NCI-H1092 treated with DMSO at 0.1 percent for 48 hours (cell line): Measurements from ENCODE around the gene NOS2.
"Not testable (repeated sequence)": the region's sequence is repeated elsewhere in the genome, so short reads cannot be mapped to it uniquely, and the experiment has no call there.

Experiments used
- DNase-seq: peaks from one replicate; lab custom pipeline; 2025; lab: John Stamatoyannopoulos, UW

NOS2 gene

DNA sequence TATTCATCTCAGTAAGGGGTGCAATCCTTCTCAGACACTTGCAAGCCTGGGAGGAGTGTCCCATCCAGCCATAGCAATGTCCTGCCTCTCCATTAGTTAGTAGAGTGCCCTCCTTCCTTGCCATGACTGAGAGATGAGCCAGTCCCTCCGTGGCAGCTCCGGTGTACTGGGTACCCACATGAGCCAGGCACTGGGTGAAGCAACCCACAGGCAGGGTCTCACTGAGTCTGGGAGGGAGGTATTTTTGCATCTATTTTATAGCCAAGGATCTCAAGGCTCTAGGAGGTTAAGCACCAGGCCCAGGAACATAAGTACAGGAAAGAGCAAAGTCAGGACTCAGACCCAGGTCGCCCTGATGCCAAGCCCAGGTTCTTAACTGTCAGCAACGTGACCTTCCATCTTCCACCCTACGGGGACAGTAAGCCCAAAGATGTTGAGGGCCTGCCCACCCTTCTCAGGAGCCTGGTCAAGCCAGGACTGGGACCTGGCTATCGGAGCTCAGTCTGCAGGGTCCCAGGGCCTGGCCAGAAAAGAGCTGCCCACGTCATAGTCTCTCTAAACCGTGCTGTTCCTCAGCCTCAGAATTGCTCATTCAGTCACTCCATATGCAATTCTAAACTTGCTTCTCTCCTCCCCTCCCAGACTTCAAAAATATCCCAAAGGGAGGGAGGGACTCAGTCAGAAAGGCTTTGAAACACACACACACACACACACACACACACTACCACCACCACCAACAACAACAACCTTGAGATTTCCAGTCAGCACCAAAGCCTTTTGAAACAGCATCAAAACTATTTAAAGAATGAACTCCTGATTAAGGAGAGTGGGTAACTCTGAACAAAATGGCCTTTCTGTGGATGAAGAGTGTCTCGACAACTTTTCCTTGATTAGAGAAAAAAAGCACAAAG is 16.6 kb downstream of the NOS2 start:
- DNase-seq, result no peak

DNA sequence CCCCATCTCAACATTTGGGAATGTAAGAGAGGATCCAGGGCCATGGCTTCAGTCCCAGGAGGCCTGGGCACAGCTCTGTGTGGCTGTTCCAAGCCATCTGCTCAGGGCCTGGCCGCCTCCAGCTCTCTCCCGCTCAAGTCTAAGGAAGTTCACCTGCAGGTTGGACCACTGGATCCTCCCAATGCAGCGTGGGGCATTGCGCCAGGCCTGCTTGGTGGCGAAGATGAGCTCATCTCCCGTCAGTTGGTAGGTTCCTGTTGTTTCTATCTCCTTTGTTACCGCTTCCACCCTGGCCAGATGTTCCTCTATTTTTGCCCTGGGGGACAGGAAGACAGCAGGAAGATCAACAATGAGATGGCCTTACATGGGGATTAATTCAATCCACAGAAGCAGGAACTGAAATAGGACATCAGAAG is 17.5 kb downstream of the NOS2 start:
- no peak for DNase-seq

DNA sequence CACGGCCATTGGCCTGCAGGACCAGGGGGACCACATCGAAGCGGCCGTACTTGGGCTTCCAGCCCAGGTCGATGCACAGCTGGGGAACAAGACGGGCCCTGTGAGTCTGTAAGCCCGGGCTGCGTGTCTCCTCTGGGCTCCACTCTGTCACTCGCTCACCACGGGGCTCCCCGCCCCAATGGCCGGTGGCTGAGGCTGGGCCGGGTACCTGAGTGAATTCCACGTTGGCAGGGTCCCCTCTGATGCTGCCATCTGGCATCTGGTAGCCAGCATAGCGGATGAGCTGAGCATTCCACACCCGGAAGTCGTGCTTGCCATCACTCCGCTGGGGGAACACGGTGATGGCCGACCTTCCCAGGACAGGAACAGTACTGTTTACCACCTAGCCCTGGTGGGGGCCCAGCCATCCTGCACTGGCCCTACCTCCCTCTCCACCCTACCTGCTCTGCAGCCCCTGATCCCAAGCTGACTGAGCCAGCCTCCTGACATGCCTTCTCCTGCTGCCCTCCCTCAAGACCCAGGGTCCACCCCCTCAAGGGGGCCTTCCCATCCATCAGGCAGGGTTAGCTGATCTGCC is 19.4 kb downstream of the NOS2 start:
- DNase-seq, result no peak

DNA sequence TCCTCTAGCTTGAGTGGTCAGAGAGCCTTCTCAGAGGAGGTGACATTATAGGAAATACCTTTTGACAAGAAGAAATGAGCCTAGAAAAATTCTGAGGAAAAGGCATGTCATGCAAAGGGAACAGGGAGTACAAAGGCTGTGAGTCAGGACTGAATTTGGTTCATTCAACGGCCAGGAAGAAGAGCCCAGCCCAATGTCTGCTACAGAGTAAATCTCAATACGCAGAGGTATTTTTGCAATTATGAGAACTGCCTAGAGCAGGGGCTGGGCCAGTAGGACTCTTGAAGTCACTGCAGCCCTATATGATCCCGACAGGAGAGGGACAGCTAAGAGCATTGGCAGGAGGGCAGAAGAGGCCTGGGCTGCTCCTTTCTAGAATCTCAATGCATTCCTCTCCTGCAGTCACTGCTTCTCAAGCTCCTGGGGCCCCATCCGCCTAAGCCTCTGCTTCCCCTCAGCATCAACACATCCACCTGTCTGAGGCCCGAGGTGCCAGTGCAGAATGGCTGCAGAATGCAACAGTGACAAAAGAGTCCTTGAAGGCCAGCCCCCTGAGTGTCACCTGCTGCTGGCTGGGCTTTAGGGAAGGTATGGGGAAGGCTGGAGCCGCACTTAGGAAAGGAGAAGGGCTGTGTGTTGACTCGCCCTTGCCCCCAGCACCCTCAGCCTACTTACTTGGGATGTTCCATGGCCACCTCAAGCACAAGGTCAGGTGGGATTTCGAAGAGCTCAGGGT is 20.1 kb downstream of the NOS2 start:
- DNase-seq, result no peak

DNA sequence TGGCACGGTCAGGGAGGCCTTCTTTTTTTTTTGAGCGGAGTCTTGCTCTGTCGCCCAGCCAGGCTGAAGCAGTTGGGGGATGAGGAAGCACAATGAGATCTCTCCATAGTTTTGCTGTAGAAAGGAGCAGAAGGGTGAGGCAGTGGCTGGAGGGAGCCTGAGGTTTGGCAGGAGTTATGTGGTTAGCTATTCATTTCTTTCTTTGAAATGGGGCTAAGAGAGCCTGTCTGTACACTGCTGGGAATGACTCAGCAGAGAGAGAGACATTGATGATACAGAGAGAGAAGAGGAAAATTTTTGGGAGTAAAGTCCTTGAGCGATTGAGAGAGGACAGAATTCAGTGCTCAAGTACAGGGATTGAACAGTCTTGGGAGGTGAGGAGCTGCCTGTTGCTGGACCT is 22.1 kb downstream of the NOS2 start:
- no peak for DNase-seq

DNA sequence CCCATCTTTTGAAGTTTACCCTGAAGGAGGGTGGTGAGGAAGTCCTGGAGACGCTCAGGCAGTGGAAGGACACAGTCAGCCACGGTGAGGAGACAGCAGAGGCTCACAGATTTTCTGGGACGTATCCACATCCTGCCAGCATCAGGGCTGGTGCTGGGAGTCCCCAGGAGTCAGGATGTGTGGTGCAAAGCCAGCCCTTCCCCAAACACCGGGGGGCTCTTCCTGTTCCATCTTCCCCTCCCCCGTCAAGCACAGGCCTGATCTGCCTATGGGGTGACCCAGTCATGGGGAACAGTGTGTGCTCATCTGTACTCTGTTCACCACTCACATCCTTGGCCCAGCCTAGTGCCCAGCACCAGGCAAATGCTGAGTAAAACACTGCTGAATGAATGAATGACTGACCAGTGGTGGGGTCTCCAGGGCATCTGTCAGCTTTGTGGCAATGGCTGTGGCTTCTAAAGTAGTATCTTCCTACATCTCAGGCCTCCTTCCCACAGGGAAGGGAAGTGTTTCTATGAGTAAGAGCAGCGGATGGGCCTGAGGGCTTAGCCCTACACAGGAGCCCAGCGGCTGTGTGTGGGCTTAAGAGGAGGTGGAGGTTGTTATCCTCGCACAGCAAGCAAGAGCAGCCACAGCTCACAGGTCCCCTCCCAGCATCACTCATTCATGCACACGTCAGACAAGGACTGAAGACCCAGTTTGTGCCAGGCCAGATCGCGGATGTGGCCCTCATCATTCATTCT is 23.3 kb downstream of the NOS2 start:
- DNase-seq, result no peak

DNA sequence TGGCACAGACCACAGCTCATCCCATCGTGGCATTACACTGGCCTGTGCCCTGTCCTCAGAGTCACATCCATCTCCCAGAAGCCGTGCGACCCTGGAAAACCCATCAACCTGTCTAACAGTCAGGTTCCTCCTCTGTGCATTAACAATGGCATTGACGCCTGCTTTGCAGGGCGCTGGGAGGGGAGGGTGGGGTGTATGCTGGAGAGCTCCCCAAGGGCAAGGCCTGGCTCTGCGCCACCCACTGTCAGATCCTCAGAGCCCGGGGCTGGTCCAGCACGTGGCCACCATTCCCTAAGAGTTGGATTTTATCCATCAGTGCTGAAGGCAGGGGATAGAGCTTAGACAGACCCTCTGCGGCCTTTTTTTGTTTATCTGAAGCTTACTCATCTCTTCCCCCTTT is 28.7 kb downstream of the NOS2 start:
- DNase-seq, result no peak

DNA sequence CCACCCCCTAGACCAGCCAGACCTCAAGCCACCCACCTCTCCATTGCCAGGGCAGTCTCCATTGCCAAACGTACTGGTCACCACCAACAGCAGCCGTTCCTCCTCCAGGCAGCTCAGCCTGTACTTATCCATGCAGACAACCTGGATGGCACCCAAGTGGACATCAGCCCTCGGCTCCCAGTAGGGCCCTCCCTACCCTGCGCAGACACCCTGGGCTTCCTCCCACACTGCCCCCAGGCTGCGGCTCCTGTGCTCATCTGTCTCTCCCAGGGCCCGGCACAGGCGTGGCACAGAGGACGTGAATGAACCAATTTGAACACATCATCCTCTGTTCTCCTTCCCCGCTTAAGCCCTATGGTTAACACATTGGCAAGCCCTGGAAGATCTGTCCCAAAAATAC is 29.5 kb downstream of the NOS2 start:
- no peak for DNase-seq

DNA sequence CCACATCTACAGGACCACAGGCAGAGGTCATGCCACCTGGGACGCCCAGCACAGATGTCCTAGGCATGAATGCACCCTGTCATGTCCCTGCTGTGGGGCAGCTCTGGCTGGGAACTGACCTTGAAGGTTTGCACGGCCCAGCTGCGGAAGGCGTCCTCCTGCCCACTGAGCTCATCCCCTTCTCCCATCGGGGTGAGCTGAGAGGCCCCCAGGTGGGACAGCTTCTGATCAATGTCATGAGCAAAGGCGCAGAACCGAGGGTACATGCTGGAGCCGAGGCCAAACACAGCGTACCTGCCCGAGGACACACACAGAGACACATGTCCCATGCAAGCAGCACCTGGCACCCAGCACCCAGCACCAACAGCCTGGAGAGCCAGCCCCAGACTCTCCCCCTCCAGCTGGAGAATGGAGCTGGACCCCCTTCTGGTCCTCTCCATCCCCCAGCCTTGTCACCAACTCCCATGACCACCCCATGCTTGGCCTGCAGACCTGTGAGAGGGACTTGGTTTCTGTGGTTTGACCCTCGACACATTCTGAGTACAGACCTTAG is 31.4 kb downstream of the NOS2 start:
- DNase-seq, result no peak

DNA sequence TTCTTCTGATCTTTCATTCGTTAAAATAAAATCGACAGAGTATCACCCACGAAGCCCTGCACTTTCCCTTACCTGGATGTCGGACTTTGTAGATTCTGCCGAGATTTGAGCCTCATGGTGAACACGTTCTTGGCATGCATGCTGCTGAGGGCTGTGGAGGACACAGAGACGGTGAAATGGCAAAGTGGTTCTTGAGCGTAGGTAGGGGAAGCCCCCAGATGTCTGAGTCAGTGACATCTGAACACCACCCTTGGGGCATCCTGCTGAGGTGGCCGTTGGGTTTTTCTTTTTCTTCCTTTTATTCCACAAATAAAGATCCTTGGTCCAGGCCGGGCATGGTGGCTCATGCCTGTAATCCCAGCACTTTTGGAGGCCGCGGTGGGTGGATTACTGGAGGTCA is 33.9 kb downstream of the NOS2 start:
- no peak for DNase-seq

DNA sequence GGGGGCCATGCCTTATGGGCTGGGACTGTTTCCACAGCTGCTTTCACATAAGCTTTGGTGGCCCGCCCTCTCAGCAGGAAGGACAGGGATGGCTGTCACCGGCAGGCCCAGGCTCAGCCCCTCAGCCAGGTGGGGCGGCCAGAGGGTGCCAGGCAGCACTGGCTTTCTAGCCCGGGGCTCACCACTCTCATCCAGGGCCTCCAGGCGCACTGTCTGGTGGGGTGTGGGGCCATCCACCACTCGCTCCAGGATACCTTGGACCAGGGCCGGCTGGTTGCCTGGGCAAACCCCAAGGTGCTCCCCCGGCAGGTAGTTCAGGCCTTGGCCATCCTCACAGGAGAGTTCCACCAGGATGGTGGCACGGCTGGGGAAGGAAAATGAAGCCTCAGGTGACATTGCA is 35.0 kb downstream of the NOS2 start:
- DNase-seq, result no peak

DNA sequence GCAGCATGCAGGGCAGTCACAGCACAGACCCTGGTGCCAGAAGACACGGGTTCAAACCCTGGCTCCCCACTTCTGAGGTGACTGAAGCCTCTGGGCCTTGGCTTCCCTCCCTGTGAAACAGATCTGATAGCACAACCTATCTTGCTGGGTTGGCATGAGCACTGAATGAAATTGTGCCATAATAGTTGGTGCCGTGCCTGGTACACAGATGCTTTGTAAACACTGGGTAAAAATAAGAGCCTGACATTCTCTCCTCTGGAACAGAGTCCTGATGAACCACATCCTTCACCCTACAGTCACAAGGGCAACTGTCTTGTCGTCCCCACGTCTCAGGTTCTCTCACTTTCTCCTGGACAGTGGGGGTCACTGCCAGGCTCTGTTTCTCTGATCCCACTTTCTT is 35.7 kb downstream of the NOS2 start:
- no peak for DNase-seq

DNA sequence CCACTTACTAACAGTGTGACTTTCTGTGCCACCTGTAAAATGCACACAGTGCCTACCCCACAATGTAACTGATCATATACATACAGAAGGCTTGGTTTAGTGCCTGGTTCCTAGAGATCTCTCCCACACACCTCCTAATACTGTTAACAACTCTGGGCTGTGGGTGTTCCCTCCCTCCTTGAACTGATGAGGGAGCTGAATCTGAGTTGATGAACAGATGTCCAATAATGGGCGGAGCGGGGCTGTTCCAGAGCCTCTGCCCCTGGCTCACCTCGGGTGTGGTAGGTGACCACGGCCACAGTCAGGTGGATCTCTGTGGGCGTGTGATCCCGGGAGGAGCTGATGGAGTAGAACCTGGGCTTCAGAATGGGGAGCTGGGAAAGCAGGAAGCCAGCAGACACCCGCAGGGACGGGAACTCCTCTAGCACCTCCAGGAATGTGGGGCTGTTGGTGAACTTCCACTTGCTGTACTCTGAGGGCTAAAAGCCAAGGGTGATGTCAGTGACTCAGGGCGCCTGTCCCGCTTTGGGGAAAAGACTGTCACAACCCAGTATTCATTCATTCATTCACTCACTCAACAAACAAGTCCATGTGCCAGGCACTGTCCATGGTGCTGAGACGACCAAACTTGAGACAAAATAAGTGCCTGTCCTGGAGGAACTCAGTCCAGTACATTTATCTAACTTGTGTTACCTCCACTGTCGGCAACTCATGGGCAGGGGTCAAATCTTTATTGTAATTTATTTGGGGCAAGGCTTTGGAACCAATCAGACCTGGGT is 37.6 kb downstream of the NOS2 start:
- no peak for DNase-seq

DNA sequence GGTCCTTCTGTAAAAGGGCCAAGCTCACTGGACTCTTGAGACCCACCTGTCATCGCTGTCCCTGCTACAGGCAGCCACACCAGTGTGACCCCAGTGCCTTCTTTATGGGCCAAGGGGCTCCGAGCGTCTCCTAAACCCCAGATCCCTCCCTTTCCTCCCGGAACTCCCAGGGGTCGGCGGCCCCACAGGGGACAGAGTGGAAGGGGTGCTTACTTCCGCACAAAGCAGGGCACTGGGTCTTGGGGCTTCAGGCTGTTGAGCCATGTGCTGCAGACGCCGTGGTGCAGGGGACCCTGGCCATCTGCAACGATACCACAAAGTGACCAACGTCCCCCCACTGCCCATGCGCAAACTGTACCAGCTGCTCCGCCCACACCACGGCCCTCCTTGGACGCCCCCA is 39.4 kb downstream of the NOS2 start:
- DNase-seq, result not testable (repeated sequence)

DNA sequence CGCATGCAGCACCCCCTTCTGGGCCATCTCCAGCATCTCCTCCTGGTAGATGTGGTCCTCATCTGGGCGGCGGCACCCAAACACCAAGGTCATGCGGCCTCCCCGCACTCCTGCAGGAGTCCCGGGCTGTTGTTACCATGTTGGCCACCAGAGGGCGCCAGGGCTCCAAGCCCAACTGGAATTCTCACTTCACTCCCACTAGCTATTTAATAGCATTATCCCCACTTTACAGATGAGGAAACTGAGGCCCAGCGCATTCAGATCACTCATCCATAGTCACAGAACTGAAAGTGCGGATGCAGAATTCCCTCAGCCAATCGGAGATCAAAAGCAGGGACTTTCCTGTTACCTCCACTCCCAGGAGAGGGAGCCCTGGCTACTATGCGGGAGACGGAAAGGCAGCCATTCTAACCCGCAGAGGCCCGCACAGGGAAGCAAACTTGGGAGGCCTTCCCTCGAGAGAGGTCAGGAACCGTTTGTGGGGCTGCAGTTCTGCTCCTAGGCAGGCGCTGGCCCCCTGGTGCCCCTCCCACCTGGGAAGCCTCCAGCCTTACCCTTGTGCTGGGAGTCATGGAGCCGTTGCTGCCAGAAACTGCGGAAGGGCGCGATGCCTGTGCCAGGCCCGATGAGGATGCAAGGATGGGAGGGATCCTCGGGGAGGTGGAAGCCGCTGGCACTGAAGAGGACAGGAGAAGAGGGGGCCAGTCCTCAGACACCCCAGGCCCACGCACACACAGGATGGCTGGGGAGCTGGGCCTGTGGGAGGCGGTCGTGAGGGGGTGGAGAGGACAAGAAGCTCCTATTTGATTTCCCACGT is 40.1 kb downstream of the NOS2 start:
- peak; percentile 47 for DNase-seq

DNA sequence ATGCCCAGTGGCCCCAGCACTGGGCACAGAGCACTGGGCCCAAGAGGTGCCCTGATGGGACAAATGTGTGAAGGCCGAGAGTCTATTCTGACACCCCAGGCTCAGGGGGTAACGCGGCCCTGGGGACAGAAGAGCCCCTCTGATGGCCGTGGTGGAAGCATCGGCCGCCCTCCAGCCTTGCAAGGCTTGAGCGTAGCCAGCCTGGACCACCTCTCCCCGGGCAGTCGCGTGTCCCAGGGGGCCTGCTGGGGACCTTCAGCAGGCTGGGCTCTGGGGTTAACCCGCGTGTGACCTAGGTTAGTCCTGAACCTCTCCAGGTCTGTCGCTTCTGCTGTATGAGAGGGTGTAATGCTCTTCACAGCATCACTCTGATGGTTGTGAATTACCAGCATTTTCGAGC is 40.8 kb downstream of the NOS2 start:
- DNase-seq, result no peak

DNA sequence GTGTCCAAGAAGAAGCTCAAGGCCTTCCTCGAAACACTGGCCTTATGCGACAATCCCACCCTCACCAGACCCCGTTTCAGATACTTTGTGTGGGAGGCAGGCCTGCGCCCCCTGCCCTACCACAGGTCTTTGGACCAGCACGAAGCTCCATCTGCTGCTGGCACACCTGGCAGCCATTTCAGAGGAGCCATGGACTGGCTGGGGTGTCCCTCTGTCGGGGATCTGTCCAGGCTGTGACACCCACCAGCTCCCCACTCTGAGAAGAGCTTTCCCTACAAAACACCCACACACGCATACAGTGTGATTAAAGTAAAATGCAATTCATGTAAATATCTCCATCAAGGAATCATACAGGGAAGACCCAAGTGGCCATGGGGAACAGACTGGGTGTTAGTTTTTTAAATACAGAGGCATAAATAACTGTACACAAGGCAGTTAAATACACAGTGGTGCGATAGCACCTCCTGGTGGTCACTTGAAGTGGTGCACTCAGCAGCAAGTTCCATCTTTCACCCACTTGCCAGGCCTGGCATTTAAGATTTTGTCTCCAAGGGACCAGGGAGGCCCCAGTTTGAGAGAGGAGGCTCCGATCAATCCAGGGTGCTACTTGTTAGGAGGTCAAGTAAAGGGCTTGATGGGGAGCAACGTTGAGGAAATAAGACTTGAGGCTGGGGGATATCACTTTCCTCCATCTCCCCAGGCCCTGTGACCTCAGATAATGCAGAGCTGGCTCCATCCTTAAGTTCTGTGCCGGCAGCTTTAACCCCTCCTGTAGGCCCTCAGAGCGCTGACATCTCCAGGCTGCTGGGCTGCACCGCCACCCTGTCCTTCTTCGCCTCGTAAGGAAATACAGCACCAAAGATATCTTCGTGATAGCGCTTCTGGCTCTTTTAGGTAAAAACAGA is 43.6 kb downstream of the NOS2 start:
- DNase-seq, result peak; percentile 18

DNA sequence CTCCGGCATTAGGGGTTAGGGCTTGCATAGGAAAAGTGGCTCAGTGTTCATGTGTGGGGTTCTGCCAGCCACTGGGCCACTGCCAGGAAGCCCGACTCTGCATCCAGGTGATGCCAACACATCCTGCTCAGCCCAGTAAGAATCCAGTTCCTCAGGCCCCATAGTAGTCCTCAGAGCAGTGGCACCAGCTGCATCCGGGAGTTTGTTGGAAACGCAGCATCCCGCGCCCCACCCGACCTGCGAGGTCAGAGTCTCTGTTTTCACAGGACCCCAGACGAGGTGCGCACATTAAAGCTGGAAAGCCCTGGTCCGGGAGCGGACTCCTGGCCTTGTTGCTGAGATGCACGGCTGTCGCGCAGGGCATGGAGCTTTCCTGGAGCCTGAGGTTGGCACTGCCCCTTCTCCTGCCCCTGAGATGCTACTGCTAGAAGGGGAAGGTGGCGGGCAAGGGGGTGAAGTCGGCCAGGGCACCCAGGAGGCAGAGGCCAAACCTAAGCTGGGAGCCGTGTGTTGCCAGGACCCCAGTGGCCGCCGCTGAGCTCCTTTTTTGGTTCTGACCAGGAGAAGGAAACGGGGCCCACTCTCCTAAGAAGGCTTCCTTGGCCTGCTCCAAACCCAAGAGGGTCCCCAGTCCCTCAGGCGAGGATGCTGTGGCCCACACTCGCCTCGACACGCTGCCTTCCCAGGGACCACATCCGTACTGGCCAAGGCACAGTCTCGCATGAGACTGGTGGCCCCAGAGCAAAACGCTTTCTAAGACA is 44.4 kb downstream of the NOS2 start:
- DNase-seq, result no peak

DNA sequence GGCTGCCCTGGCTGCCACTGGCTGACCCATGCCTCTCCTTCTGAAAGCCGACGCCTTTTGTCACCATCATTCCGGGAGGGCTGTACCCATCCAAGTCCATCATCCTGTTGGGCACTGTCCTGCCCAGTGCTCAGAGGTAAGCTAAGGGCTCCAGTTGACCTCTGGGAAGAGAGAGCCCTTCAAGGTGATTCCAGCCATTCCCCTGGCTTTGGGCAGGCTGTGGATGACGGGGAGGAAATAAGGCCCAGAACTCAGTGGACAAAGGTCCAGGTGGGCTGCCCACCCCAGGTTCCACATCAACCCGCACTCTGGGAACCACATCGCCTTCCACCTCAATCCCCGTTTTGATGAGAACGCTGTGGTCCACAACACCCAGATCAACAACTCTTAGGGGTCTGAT is 45.8 kb downstream of the NOS2 start:
- no peak for DNase-seq
